22Rv1 (cell line): ENCODE measurements around the gene CHID1.

Experiments used
- CTCF ChIP-seq: fragments of 450-650 bp; IDR thresholded peaks from 2 replicates; pipeline ENCODE4 v1.5.1; 2017; ENCODE audit warnings: mild to moderate bottlenecking
- ZFX ChIP-seq: fragments of 450-650 bp; IDR thresholded peaks from 2 replicates; pipeline ENCODE4 v1.6.1; 2017; ENCODE audit warnings: antibody characterized with exemption, borderline replicate concordance

- no peak for TF ChIP-seq CTCF
- TF ChIP-seq ZFX, result no peak
Observed at GRCh38 chr11:854601-855329, 55.8 kb downstream of the CHID1 start.
